K562 (cell line): Measurements from ENCODE around the gene LCTL. TPM values are rescaled to one million over a fixed set of nuclear protein-coding genes. Genes with fewer than 3 reads are reported as not detected.

ENCODE experiments used
- ATAC-seq: fragments of 200-7000 bp; cut with Tn5 transposase; 3 replicates; pipeline ENCODE4 v1.9.1; 2020; ENCODE audit warnings: moderate library complexity
- BruUV-seq: library from RNA; stranded (reverse); fragments of 400-500 nt; replicated peaks from 2 replicates; lab custom pipeline; 2021; lab: Mats Ljungman, UMichigan
- CTCF ChIA-PET: fragments of 300-600 bp; formaldehyde crosslinking; extraction: SDS; loops from one replicate; lab custom pipeline; 2021; ENCODE audit warnings: low intra/inter-chr PET ratio; lab: Yijun Ruan, JAX
- POLR2A ChIA-PET: fragments of 300-600, 350-650 bp; sonication (Branson Sonifier 250); formaldehyde crosslinking; extraction: SDS; loops from one replicate; lab custom pipeline; 2021; ENCODE audit warnings: antibody characterized with exemption, inconsistent platforms; lab: Yijun Ruan, JAX
- DNase-seq, 4 experiments: peaks; one replicate each; pipeline versions ENCODE4 v3.0.0 to v3.0.0-alpha.2; 2011 to 2018; ENCODE audit warnings: low spot score in 3 of 4, mixed read lengths in 3 of 4; ENCODE audit errors: extremely low read depth in 1 of 4
- FAIRE-seq: peaks from 2 replicates; lab custom pipeline; 2011; peaks lifted over from hg19 to GRCh38; lab: Jason Lieb, UNC
- H2AFZ ChIP-seq: 2 replicates; pipeline ENCODE4 v1.6.0; 2011; ENCODE audit warnings: low read depth, low read length, control low read depth, inconsistent platforms
- H3K27ac ChIP-seq: fragments of 200-600 bp; 3 replicates; pipeline ENCODE4 v1.8.0; 2011; ENCODE audit warnings: low read depth, mild to moderate bottlenecking, control low read depth, inconsistent platforms, low read length, moderate library complexity, mixed read lengths; ENCODE audit errors: extremely low read depth
- H3K27me3 ChIP-seq, 2 experiments: fragments of 300-600 bp in 1 of 2; 2 replicates in 1 of 2; 3 replicates in 1 of 2; pipeline versions ENCODE4 v1.6.0 to v1.8.0; 2011; ENCODE audit warnings: inconsistent platforms in 2 of 2, low read length in 2 of 2, mild to moderate bottlenecking in 1 of 2, mixed read lengths in 1 of 2, moderate library complexity in 1 of 2; ENCODE audit not compliant: control insufficient read depth in 2 of 2, insufficient read depth in 2 of 2
- H3K36me3 ChIP-seq: fragments of 300-600 bp; 3 replicates; pipeline ENCODE4 v1.8.0; 2011; ENCODE audit warnings: mild to moderate bottlenecking, low read length, inconsistent platforms; ENCODE audit not compliant: control insufficient read depth, insufficient read depth
- H3K4me1 ChIP-seq, 2 experiments: fragments of 200-600 bp in 1 of 2; replicated peaks in 1 of 2; 2 replicates in 1 of 2; 3 replicates in 1 of 2; pipeline versions ENCODE4 v1.5.1 to v1.8.0; 2011; ENCODE audit warnings: inconsistent platforms in 2 of 2, low read length in 2 of 2, mild to moderate bottlenecking in 1 of 2, mixed read lengths in 1 of 2, moderate library complexity in 1 of 2; ENCODE audit not compliant: control insufficient read depth in 2 of 2, insufficient read depth in 2 of 2
- H3K4me2 ChIP-seq: 2 replicates; pipeline ENCODE4 v1.6.1; 2011; ENCODE audit warnings: low read length, control low read depth, inconsistent platforms, mixed read lengths; ENCODE audit not compliant: insufficient read depth
- H3K4me3 ChIP-seq: fragments of 200-600 bp; sonication (generic), shearing (Covaris generic); 2 replicates; pipeline ENCODE4 v1.5.1; 2016; ENCODE audit warnings: control low read depth, inconsistent platforms
- H3K79me2 ChIP-seq: fragments of 200-600 bp; 3 replicates; pipeline ENCODE4 v1.8.0; 2011; ENCODE audit warnings: low read length, inconsistent platforms; ENCODE audit not compliant: control insufficient read depth, insufficient read depth
- H3K9ac ChIP-seq, 2 experiments: 2 replicates each; pipeline versions ENCODE4 v1.6.0 to v1.6.1; 2011; ENCODE audit warnings: low read depth in 2 of 2, low read length in 2 of 2, control low read depth in 1 of 2, inconsistent platforms in 1 of 2, mild to moderate bottlenecking in 1 of 2, mixed read lengths in 1 of 2; ENCODE audit not compliant: insufficient read depth in 1 of 2
- H3K9me1 ChIP-seq: one replicate; pipeline ENCODE4 v1.6.0; 2011; ENCODE audit warnings: inconsistent platforms, mild to moderate bottlenecking, low read length, moderate library complexity; ENCODE audit not compliant: control insufficient read depth, insufficient read depth
- H3K9me3 ChIP-seq: replicated peaks from 2 replicates; pipeline ENCODE4 v1.5.1; 2011; ENCODE audit warnings: low read depth, low read length, inconsistent platforms; ENCODE audit not compliant: control insufficient read depth, insufficient read depth
- H4K20me1 ChIP-seq: replicated peaks from 2 replicates; pipeline ENCODE4 v1.6.1; 2011; ENCODE audit warnings: low read length, inconsistent platforms, mixed read lengths; ENCODE audit not compliant: control insufficient read depth, insufficient read depth
- CSDE1 ChIP-seq, 2 experiments: fragments of 450-650 bp; IDR thresholded peaks; 2 replicates each; pipeline ENCODE4 v1.6.1; 2016; ENCODE audit warnings: mild to moderate bottlenecking in 1 of 2
- CTBP1 ChIP-seq: fragments of 450-650 bp; IDR thresholded peaks from 2 replicates; pipeline ENCODE4 v1.6.1; 2016; ENCODE audit warnings: borderline replicate concordance
- MCM2 ChIP-seq: fragments of 450-650 bp; IDR thresholded peaks from 2 replicates; pipeline ENCODE4 v1.6.1; 2017; ENCODE audit warnings: low read depth, mild to moderate bottlenecking
- OTX1 ChIP-seq: fragments of 450-650 bp; formaldehyde crosslinking; IDR thresholded peaks from 2 replicates; pipeline ENCODE4 v1.4.0; 2022; ENCODE audit warnings: mild to moderate bottlenecking
- POLR2A ChIP-seq: fragments of 450-650 bp; conservative IDR thresholded peaks from 2 replicates; pipeline ENCODE4 v1.6.1; 2016
- THRAP3 ChIP-seq: fragments of 450-650 bp; IDR thresholded peaks from 2 replicates; pipeline ENCODE4 v1.6.1; 2016; ENCODE audit warnings: mild to moderate bottlenecking, inconsistent platforms, borderline replicate concordance
- WGBS: fragments of 100-300 bp; shearing (Covaris generic); methylation state at CpG from one replicate; pipeline ENCODE4 v1.1.6; 2016; ENCODE audit warnings: low coverage, mixed read lengths; ENCODE audit not compliant: insufficient coverage; ENCODE audit errors: missing lambda C conversion rate; 5-methylcytosine and 5-hydroxymethylcytosine counted together
- in situ Hi-C: fragments of 300-500 bp; cut with MboI; formaldehyde crosslinking; loops from 4 replicates; pipeline ENCODE4 v1.15.0; 2018; ENCODE audit warnings: inconsistent platforms, mixed read lengths
- intact Hi-C: fragments of 100-400 bp; cut with micrococcal nuclease; formaldehyde crosslinking; loops from 2 replicates; pipeline ENCODE4 v1.14.2; 2022
- polyA plus RNA-seq, 8 experiments: library from polyadenylated mRNA; depleted of rRNA in 4 of 8; stranded (reverse) in 5 of 8; unstranded in 3 of 8; fragments of >200 nt; fragmentation: Nextera tagmentation in 2 of 8; fragmentation: Illumina TruSeq in 1 of 8; extraction: Ambion mirVana in 2 of 8; extraction: Trizol in 1 of 8; gene quantifications; 2 replicates each; pipeline versions ENCODE4 v1.2.1 to v1.2.3, GENCODE V29; 2011 to 2014; ENCODE audit warnings: inconsistent platforms in 1 of 8, missing spikeins in 1 of 8
- total RNA-seq, 7 experiments: library from RNA; depleted of rRNA in 6 of 7; stranded (reverse); fragments of >200 nt in 6 of 7; fragmentation: Illumina TruSeq in 2 of 7; extraction: Trizol in 2 of 7; gene quantifications; 2 replicates each; pipeline versions ENCODE4 v1.2.1 to v1.2.3, GENCODE V29; 2011 to 2021; ENCODE audit warnings: low replicate concordance in 1 of 7
- TF ChIP-seq, protein P1 (sequence below): fragments of 450-650 bp; formaldehyde crosslinking; IDR thresholded peaks from 2 replicates; pipeline ENCODE4 v1.4.0; 2022; ENCODE audit warnings: mild to moderate bottlenecking, moderate library complexity
- TF ChIP-seq, protein P2 (sequence below): fragments of 450-650 bp; IDR thresholded peaks from 2 replicates; pipeline ENCODE4 v1.6.1; 2018; ENCODE audit not compliant: partially characterized antibody
- TF ChIP-seq, protein P3 (sequence below): fragments of 250-450 bp; sonication (Bioruptor Pico); IDR thresholded peaks from 2 replicates; pipeline ENCODE4 v1.8.0; 2021; ENCODE audit warnings: moderate library complexity, mild to moderate bottlenecking, inconsistent platforms
- TF ChIP-seq, protein P4 (sequence below): fragments of 250-450 bp; sonication (Bioruptor Pico); IDR thresholded peaks from 2 replicates; pipeline ENCODE4 v1.4.0; 2020

LCTL gene
- total and polyA plus RNA-seq, 9 of the 15 experiments (the other 6 are each of a cell fraction or from before 2014, with no cell fraction given) = 0.08 to 0.31 (median 0.17) TPM; not detected in 6

DNA sequence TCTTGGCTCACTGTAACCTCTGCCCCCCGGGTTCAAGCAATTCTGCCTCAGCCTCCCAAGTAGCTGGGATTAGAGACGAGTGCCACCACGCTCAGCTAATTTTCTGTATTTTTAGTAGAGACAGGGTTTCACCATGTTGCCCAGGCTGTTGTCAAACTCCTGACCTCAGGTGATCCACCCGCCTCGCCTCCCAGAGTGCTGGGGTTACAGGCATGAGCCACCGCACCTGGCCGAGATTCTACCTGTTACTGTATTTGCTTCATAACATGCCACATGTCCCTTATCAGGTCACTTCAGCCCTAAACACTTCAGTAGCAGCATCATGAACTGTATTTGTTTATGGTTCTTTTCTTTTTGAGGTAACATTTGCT is 7.5 kb upstream of the LCTL start (continued):
- TF ChIP-seq, protein P1, sequence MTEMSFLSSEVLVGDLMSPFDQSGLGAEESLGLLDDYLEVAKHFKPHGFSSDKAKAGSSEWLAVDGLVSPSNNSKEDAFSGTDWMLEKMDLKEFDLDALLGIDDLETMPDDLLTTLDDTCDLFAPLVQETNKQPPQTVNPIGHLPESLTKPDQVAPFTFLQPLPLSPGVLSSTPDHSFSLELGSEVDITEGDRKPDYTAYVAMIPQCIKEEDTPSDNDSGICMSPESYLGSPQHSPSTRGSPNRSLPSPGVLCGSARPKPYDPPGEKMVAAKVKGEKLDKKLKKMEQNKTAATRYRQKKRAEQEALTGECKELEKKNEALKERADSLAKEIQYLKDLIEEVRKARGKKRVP (CRISPR knock-in tag) = no peak
- no peak for TF ChIP-seq CSDE1 (IDR thresholded peaks at IDR 0.05)
- TF ChIP-seq POLR2A = no peak
- TF ChIP-seq, protein P2, sequence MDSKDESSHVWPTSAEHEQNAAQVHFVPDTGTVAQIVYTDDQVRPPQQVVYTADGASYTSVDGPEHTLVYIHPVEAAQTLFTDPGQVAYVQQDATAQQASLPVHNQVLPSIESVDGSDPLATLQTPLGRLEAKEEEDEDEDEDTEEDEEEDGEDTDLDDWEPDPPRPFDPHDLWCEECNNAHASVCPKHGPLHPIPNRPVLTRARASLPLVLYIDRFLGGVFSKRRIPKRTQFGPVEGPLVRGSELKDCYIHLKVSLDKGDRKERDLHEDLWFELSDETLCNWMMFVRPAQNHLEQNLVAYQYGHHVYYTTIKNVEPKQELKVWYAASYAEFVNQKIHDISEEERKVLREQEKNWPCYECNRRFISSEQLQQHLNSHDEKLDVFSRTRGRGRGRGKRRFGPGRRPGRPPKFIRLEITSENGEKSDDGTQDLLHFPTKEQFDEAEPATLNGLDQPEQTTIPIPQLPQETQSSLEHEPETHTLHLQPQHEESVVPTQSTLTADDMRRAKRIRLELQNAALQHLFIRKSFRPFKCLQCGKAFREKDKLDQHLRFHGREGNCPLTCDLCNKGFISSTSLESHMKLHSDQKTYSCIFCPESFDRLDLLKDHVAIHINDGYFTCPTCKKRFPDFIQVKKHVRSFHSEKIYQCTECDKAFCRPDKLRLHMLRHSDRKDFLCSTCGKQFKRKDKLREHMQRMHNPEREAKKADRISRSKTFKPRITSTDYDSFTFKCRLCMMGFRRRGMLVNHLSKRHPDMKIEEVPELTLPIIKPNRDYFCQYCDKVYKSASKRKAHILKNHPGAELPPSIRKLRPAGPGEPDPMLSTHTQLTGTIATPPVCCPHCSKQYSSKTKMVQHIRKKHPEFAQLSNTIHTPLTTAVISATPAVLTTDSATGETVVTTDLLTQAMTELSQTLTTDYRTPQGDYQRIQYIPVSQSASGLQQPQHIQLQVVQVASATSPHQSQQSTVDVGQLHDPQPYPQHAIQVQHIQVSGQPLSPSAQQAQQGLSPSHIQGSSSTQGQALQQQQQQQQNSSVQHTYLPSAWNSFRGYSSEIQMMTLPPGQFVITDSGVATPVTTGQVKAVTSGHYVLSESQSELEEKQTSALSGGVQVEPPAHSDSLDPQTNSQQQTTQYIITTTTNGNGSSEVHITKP = no peak
- TF ChIP-seq, all 486 proteins: peak for 0

DNA sequence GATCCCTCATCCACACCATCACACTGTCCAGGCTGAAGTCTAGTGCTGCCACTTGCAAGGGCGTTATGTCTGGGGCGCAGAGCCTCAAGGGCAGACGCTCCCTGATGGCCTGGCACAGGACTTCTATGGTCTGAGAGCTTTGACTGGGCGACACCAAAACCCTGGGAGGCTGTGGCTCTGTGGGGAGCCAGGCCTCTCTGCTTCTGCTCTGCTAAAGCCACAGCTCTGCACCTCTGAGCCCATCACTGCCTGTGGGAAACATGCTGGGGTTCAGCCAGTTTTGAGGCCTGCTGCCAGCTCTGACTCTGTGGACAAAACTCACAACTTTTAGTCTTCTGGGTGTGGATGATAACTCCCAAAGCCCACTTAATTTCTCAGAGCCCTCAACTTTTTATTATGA is 6.3 kb upstream of the LCTL start:
- CTCF ChIA-PET = no interaction called here
- H3K4me1 ChIP-seq = peaks cover under 1 to 2% of the 10 kb centered on the region in 2 experiments; a peak in 2 of 5 replicates
- ATAC-seq = no peak

More for the DNA sequence above, 6.3 kb upstream of the LCTL start:
- Histone ChIP-seq H4K20me1 (no peaks in the 10 kb centered on the region), H3K4me3 (no peak overlapping the region), H3K9ac (0 out of 4 replicates have a peak overlapping the region, but pooled peaks of 1 of the 2 experiments have one; percentile 65), H3K36me3 (no peaks in the 10 kb centered on the region), H3K27me3 (no peaks in the 10 kb centered on the region; a peak in 1 of 5 replicates), H2AFZ (no peak overlapping the region), H3K9me1 (no peaks in the 10 kb centered on the region), H3K4me2 (no peak overlapping the region), H3K9me3 (no peaks in the 10 kb centered on the region), H3K79me2 (no peaks in the 10 kb centered on the region), H3K27ac (no peak overlapping the region)
- 52% methylated on average over 4 of the region's 4 CpGs for WGBS
- intact Hi-C loops (no loop called here), in situ Hi-C loops (no loop called here)
- POLR2A ChIA-PET = interaction anchor here (0.6 to 2.7 kb wide), 2 partner anchors 10 to 11 kb away, joined by 3 to 20 read pairs; no protein-coding TSS in a partner anchor
- BruUV-seq = no TSS peak
- no peak for TF ChIP-seq THRAP3
- TF ChIP-seq, protein P3, sequence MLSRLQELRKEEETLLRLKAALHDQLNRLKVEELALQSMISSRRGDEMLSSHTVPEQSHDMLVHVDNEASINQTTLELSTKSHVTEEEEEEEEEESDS (CRISPR knock-in tag) = no peak
- no peak for TF ChIP-seq OTX1 (CRISPR knock-in tag)
- no peak for TF ChIP-seq CTBP1
- no peak for TF ChIP-seq MCM2
- TF ChIP-seq, protein P4, sequence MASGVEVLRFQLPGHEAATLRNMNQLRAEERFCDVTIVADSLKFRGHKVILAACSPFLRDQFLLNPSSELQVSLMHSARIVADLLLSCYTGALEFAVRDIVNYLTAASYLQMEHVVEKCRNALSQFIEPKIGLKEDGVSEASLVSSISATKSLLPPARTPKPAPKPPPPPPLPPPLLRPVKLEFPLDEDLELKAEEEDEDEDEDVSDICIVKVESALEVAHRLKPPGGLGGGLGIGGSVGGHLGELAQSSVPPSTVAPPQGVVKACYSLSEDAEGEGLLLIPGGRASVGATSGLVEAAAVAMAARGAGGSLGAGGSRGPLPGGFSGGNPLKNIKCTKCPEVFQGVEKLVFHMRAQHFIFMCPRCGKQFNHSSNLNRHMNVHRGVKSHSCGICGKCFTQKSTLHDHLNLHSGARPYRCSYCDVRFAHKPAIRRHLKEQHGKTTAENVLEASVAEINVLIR (CRISPR knock-in tag) = no peak
- DNase-seq = no peak
- FAIRE-seq = no peak
